Measurements from ENCODE around the gene TMEM181. TPM values are rescaled to one million over a fixed set of nuclear protein-coding genes. Genes with fewer than 3 reads are reported as not detected.
A peak's percentile ranks its signal among the peaks of the same experiment; 100 is the strongest.

TMEM181 gene
- total and polyA plus RNA-seq, 2 experiments from 2014 or later: 20.0 to 46.9 TPM

GRCh38 chr6:158514991-158515390 lies 44.9 kb upstream of the TMEM181 start:
- TF ChIP-seq EZH2 (IDR thresholded peaks at IDR 0.05; ENCODE audit: borderline replicate concordance): no peak
- TF ChIP-seq, protein P1, sequence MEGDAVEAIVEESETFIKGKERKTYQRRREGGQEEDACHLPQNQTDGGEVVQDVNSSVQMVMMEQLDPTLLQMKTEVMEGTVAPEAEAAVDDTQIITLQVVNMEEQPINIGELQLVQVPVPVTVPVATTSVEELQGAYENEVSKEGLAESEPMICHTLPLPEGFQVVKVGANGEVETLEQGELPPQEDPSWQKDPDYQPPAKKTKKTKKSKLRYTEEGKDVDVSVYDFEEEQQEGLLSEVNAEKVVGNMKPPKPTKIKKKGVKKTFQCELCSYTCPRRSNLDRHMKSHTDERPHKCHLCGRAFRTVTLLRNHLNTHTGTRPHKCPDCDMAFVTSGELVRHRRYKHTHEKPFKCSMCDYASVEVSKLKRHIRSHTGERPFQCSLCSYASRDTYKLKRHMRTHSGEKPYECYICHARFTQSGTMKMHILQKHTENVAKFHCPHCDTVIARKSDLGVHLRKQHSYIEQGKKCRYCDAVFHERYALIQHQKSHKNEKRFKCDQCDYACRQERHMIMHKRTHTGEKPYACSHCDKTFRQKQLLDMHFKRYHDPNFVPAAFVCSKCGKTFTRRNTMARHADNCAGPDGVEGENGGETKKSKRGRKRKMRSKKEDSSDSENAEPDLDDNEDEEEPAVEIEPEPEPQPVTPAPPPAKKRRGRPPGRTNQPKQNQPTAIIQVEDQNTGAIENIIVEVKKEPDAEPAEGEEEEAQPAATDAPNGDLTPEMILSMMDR (IDR thresholded peaks at IDR 0.05; ENCODE audit: poor library complexity): no peak
- no peak for TF ChIP-seq EZH2phosphoT487 (IDR thresholded peaks at IDR 0.05; ENCODE audit: low read depth, severe bottlenecking, unreplicated experiment)
- Histone ChIP-seq H2AFZ (no peak overlapping the region), H3K4me1 (ENCODE audit: insufficient read depth) (peaks cover 10% of the 10 kb centered on the region), H3K27ac (no peak overlapping the region), H3K9me2 (replicated peaks; ENCODE audit: insufficient read depth) (no peaks in the 10 kb centered on the region), H3K79me2 (no peaks in the 10 kb centered on the region), H4K20me1 (ENCODE audit: insufficient read depth, poor library complexity, severe bottlenecking) (no peaks in the 10 kb centered on the region), H3K36me3 (replicated peaks; ENCODE audit: insufficient read depth, low read depth) (no peaks in the 10 kb centered on the region), H3K27me3 (no peaks in the 10 kb centered on the region), H3K4me2 (no peak overlapping the region), H3K9me3 (ENCODE audit: low read depth) (no peaks in the 10 kb centered on the region), H3K4me3 (no peak overlapping the region)
- over 99% methylated on average over 8 of the region's 8 CpGs for WGBS (ENCODE audit: low lambda C conversion rate, missing lambda C conversion rate)
- DNase-seq (ENCODE audit: low spot score): no peak

DNA sequence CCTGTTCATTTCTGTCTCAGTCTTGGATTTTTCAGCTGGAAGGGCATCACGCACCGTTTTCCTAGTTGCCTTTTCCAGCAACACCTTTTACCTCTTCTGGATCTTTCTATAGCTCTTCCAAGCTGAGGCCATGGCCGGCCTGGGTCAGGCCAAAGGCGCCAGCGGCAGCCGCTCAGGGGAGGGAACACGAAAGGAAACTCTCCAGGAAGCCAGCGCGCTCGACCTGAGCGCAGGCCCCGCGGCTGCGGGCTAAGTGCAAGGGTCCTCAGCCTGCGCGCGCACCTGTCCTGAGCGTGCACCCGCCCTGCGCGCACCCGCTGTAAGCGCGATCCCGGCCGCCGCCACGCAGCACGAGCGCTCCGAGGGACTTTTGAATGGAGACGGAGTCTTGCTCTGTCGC lies 43.8 kb upstream of the TMEM181 start:
- no peak overlapping the region for H3K4me3 ChIP-seq
- DNase-seq (ENCODE audit: low spot score): no peak

GRCh38 chr6:158517038-158517437 lies 42.9 kb upstream of the TMEM181 start:
- H4K20me1 ChIP-seq (ENCODE audit: insufficient read depth, poor library complexity, severe bottlenecking): no peaks in the 10 kb centered on the region
- no peak overlapping the region for H2AFZ ChIP-seq
- no peaks in the 10 kb centered on the region for H3K9me2 ChIP-seq (replicated peaks; ENCODE audit: insufficient read depth)
- TF ChIP-seq, protein P1 (IDR thresholded peaks at IDR 0.05; ENCODE audit: poor library complexity): no peak
- TF ChIP-seq EZH2 (IDR thresholded peaks at IDR 0.05; ENCODE audit: borderline replicate concordance): no peak
- no peak for TF ChIP-seq EZH2phosphoT487 (IDR thresholded peaks at IDR 0.05; ENCODE audit: low read depth, severe bottlenecking, unreplicated experiment)
- H3K27ac ChIP-seq: no peak overlapping the region
- 98% methylated on average over 8 of the region's 8 CpGs for WGBS (ENCODE audit: low lambda C conversion rate, missing lambda C conversion rate)
- DNase-seq (ENCODE audit: low spot score): no peak
- no peak overlapping the region for H3K4me3 ChIP-seq
- H3K36me3 ChIP-seq (replicated peaks; ENCODE audit: insufficient read depth, low read depth): no peaks in the 10 kb centered on the region
- H3K27me3 ChIP-seq: no peaks in the 10 kb centered on the region
- H3K9me3 ChIP-seq (ENCODE audit: low read depth): no peaks in the 10 kb centered on the region
- no peak overlapping the region for H3K4me2 ChIP-seq
- H3K4me1 ChIP-seq (ENCODE audit: insufficient read depth): peaks cover 10% of the 10 kb centered on the region
- H3K79me2 ChIP-seq: no peaks in the 10 kb centered on the region

More for the DNA sequence above, 43.8 kb upstream of the TMEM181 start:
- Histone ChIP-seq H3K36me3 (replicated peaks; ENCODE audit: insufficient read depth, low read depth) (no peaks in the 10 kb centered on the region), H3K4me2 (no peak overlapping the region), H3K9me2 (replicated peaks; ENCODE audit: insufficient read depth) (no peaks in the 10 kb centered on the region), H4K20me1 (ENCODE audit: insufficient read depth, poor library complexity, severe bottlenecking) (no peaks in the 10 kb centered on the region), H2AFZ (no peak overlapping the region), H3K27me3 (no peaks in the 10 kb centered on the region), H3K27ac (no peak overlapping the region), H3K9me3 (ENCODE audit: low read depth) (no peaks in the 10 kb centered on the region), H3K79me2 (no peaks in the 10 kb centered on the region), H3K4me1 (ENCODE audit: insufficient read depth) (peaks cover 10% of the 10 kb centered on the region)
- WGBS (ENCODE audit: low lambda C conversion rate, missing lambda C conversion rate): 97% methylated on average over 33 of the region's 33 CpGs
- TF ChIP-seq EZH2 (IDR thresholded peaks at IDR 0.05; ENCODE audit: borderline replicate concordance): no peak

- H2AFZ ChIP-seq: no peak overlapping the region
- H3K4me1 ChIP-seq (ENCODE audit: insufficient read depth): peaks cover 10% of the 10 kb centered on the region
- no peaks in the 10 kb centered on the region for H4K20me1 ChIP-seq (ENCODE audit: insufficient read depth, poor library complexity, severe bottlenecking)
- H3K4me2 ChIP-seq: peak overlapping the region; percentile 79
- no peaks in the 10 kb centered on the region for H3K9me2 ChIP-seq (replicated peaks; ENCODE audit: insufficient read depth)
- H3K27me3 ChIP-seq: no peaks in the 10 kb centered on the region
- no peaks in the 10 kb centered on the region for H3K36me3 ChIP-seq (replicated peaks; ENCODE audit: insufficient read depth, low read depth)
- H3K9me3 ChIP-seq (ENCODE audit: low read depth): no peaks in the 10 kb centered on the region
- no peak overlapping the region for H3K27ac ChIP-seq
- TF ChIP-seq EZH2phosphoT487 (IDR thresholded peaks at IDR 0.05; ENCODE audit: low read depth, severe bottlenecking, unreplicated experiment) (no peak), EZH2 (IDR thresholded peaks at IDR 0.05; ENCODE audit: borderline replicate concordance) (no peak)
- TF ChIP-seq, protein P1 (IDR thresholded peaks at IDR 0.05; ENCODE audit: poor library complexity): no peak
- no peaks in the 10 kb centered on the region for H3K79me2 ChIP-seq
- no peak for DNase-seq (ENCODE audit: low spot score)
- H3K4me3 ChIP-seq: no peak overlapping the region
- 86% methylated on average over 5 of the region's 5 CpGs for WGBS (ENCODE audit: low lambda C conversion rate, missing lambda C conversion rate)
These were observed 42.3 kb upstream of the TMEM181 start for GRCh38 chr6:158517581-158517980.
